SIG-M5 (cell line): Measurements from ENCODE around the gene MAP3K12.
"Not testable (repeated sequence)": the region's sequence is repeated elsewhere in the genome, so short reads cannot be mapped to it uniquely, and the experiment has no call there.

Experiments used
- DNase-seq: peaks from one replicate; lab custom pipeline; 2025; lab: John Stamatoyannopoulos, UW

The MAP3K12 gene

GRCh38 chr12:53466640-53467039 is 32.6 kb downstream of the MAP3K12 start:
- no peak for DNase-seq

GRCh38 chr12:53465679-53466078 is 33.6 kb downstream of the MAP3K12 start:
- DNase-seq: no peak

- no peak for DNase-seq
Observed at GRCh38 chr12:53464685-53465418, 34.4 kb downstream of the MAP3K12 start.

- no peak for DNase-seq
Observed at GRCh38 chr12:53463802-53464560, 35.3 kb downstream of the MAP3K12 start.

- no peak for DNase-seq
Observed at GRCh38 chr12:53462935-53463334, 36.3 kb downstream of the MAP3K12 start.

- DNase-seq: no peak
Observed at GRCh38 chr12:53461591-53461990, 37.7 kb downstream of the MAP3K12 start.

GRCh38 chr12:53461059-53461458 is 38.2 kb downstream of the MAP3K12 start:
- no peak for DNase-seq

- DNase-seq: no peak
Observed at GRCh38 chr12:53459097-53459496, 40.2 kb downstream of the MAP3K12 start.

- DNase-seq: no peak
Observed at GRCh38 chr12:53456654-53457366, 42.4 kb downstream of the MAP3K12 start.

- no peak for DNase-seq
Observed at GRCh38 chr12:53454707-53455106, 44.6 kb downstream of the MAP3K12 start.

GRCh38 chr12:53453953-53454640 is 45.2 kb downstream of the MAP3K12 start:
- DNase-seq: no peak

GRCh38 chr12:53452159-53453077 is 46.8 kb downstream of the MAP3K12 start:
- no peak for DNase-seq

- peak; percentile 94 for DNase-seq
Observed at GRCh38 chr12:53451661-53452158, 47.5 kb downstream of the MAP3K12 start, which contains the start of gene PCBP2. PCBP2 (plus strand) TSS chr12:53452102; CDS start chr12:53454801, 2,699 bp downstream.

- no peak for DNase-seq
Observed at GRCh38 chr12:53450936-53451335, 48.3 kb downstream of the MAP3K12 start.

- not testable (repeated sequence) for DNase-seq
Observed at GRCh38 chr12:53444593-53445325, 54.5 kb downstream of the MAP3K12 start.

GRCh38 chr12:53443955-53444354 is 55.3 kb downstream of the MAP3K12 start:
- DNase-seq: no peak

- peak; percentile 99 for DNase-seq
Observed at GRCh38 chr12:53441040-53441833, 58.0 kb downstream of the MAP3K12 start, which contains the start of gene PRR13. PRR13 (plus strand) TSS chr12:53441734; CDS start chr12:53442715, 981 bp downstream.

- not testable (repeated sequence) for DNase-seq
Observed at GRCh38 chr12:53439582-53439981, 59.7 kb downstream of the MAP3K12 start.

GRCh38 chr12:53435326-53435725 is 63.9 kb downstream of the MAP3K12 start:
- DNase-seq: not testable (repeated sequence)
